Gastrocnemius medialis (tissue), 4 donors: ENCODE measurements around the gene MAP3K10.

Source experiments
- CTCF ChIP-seq, 5 experiments: fragments of 450-650 bp in 3 of 5; fragments of 200-600 bp in 2 of 5; sonication (generic) in 2 of 5; IDR thresholded peaks in 4 of 5; conservative IDR thresholded peaks in 1 of 5; 1 replicate in 4 of 5; 2 replicates in 1 of 5; pipeline ENCODE4 v1.5.1; 2016 to 2019; ENCODE audit warnings: antibody characterized with exemption in 5 of 5, mild to moderate bottlenecking in 3 of 5, moderate library complexity in 3 of 5
- POLR2A ChIP-seq, 2 donors: fragments of 450-650 bp; IDR thresholded peaks; one replicate each; pipeline ENCODE4 v1.6.1; 2017; ENCODE audit warnings: antibody characterized with exemption in 2 of 2, mild to moderate bottlenecking in 2 of 2, moderate library complexity in 2 of 2

GRCh38 chr19:40144947-40145748, 46.1 kb upstream of the MAP3K10 start:
- TF ChIP-seq CTCF (IDR thresholded peaks at IDR 0.05 in 4 of 5, conservative IDR thresholded peaks at IDR 0.05 in 1 of 5): no peak
- no peak for TF ChIP-seq POLR2A (IDR thresholded peaks at IDR 0.05)
